ENCODE data around the gene ALG12. TPM values are rescaled to one million over a fixed set of nuclear protein-coding genes. Genes with fewer than 3 reads are reported as not detected.
A peak's percentile ranks its signal among the peaks of the same experiment; 100 is the strongest.

ALG12 gene
- total and polyA plus RNA-seq, 2 donors (not counting 1 experiment from before 2014, with no cell fraction given) = 15.2 to 16.6 TPM

DNA sequence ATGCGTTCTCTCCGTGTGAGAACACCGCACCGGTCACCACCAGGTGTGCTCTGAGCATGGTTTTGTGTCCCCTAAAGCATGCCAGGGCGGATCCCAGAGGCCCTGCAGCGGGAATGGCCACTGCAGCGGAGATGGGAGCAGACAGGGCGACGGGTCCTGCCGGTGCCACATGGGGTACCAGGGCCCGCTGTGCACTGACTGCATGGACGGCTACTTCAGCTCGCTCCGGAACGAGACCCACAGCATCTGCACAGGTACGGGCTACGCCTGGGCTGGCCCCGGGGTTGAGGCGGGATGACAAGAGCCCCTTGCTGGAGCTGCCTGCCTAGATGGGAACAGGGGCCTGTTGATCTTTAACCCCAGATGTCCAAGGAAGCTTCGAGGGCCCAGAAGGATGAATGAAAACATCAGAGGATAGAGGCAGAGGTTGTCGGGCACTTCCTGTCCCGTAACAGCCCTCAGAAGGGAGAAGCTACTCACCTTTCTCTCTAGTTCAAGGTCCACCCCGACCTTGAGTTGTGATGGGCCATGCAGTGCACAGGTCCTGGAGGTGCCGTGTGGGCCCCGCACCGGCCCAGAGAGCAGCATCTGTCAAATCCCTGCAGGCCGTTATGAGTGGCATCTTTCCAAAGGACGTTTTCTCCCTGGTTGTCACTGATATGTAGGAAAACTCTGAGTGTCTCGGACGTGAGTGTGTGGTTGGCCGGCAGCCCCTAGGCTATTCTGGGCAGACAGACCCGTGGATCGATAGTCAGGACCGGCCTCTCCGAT, 3.5 kb upstream of the ALG12 start:
- peaks cover 48 to 57% of the 10 kb centered on the region in 2 donors for H3K4me1 ChIP-seq (ENCODE audit: control insufficient read depth in 2 of 2, insufficient read depth in 2 of 2, low read length in 2 of 2)
- peaks cover 0 to 12% (median 0%) of the 10 kb centered on the region in 3 donors for H3K9me3 ChIP-seq (ENCODE audit: control extremely low read depth in 1 of 3, control insufficient read depth in 2 of 3, insufficient read depth in 1 of 3, low read length in 2 of 3)
- ChIA-PET POLR2A (no interaction called here), CTCF (interaction anchor here (0.6 kb wide), 1 partner anchor 104 kb away, joined by 6 read pairs; no protein-coding TSS in a partner anchor)
- H3K36me3 ChIP-seq (replicated peaks in 1 of 2; ENCODE audit: control extremely low read depth in 1 of 2, control insufficient read depth in 1 of 2, extremely low read depth in 1 of 2, insufficient read depth in 2 of 2, low read length in 1 of 2) = peaks cover 0 to 13% of the 10 kb centered on the region in 2 experiments
- DNase-seq (no peak), ATAC-seq (ENCODE audit: low read depth) (no peak)
- no peak overlapping the region for H3K27ac Mint-ChIP-seq
- H3K79me2 ChIP-seq (ENCODE audit: control insufficient read depth, insufficient read depth, low read length) = peaks cover 19% of the 10 kb centered on the region
- no peak overlapping the region for H3K27ac ChIP-seq (ENCODE audit: low read length in 2 of 2)
- no peaks in the 10 kb centered on the region for H3K27me3 Mint-ChIP-seq
- 98% methylated on average over 35 of the region's 35 CpGs for WGBS (ENCODE audit: insufficient coverage)
- no peak overlapping the region for H3K4me3 ChIP-seq (ENCODE audit: control extremely low read depth in 1 of 5, extremely low read depth in 1 of 5, insufficient read depth in 1 of 5, low read depth in 2 of 5, low read length in 4 of 5)
- TF ChIP-seq, protein P1, sequence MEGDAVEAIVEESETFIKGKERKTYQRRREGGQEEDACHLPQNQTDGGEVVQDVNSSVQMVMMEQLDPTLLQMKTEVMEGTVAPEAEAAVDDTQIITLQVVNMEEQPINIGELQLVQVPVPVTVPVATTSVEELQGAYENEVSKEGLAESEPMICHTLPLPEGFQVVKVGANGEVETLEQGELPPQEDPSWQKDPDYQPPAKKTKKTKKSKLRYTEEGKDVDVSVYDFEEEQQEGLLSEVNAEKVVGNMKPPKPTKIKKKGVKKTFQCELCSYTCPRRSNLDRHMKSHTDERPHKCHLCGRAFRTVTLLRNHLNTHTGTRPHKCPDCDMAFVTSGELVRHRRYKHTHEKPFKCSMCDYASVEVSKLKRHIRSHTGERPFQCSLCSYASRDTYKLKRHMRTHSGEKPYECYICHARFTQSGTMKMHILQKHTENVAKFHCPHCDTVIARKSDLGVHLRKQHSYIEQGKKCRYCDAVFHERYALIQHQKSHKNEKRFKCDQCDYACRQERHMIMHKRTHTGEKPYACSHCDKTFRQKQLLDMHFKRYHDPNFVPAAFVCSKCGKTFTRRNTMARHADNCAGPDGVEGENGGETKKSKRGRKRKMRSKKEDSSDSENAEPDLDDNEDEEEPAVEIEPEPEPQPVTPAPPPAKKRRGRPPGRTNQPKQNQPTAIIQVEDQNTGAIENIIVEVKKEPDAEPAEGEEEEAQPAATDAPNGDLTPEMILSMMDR (IDR thresholded peaks at IDR 0.05) = no peak
- no peak for TF ChIP-seq EZH2 (IDR thresholded peaks at IDR 0.05; ENCODE audit: borderline replicate concordance, insufficient read depth, low read depth, low read length, poor library complexity, severe bottlenecking)
- no peak overlapping the region for H3K9ac ChIP-seq (ENCODE audit: low read length)
- no peaks in the 10 kb centered on the region for H3K27me3 ChIP-seq (replicated peaks in 1 of 4; ENCODE audit: control extremely low read depth in 1 of 4, control insufficient read depth in 3 of 4, insufficient read depth in 4 of 4, low read length in 3 of 4)
- no peak overlapping the region for H3K4me2 ChIP-seq (replicated peaks; ENCODE audit: low read depth, low read length, poor library complexity, severe bottlenecking)
- intact Hi-C loops (cut with micrococcal nuclease) = no loop called here
- H3K9me3 Mint-ChIP-seq (ENCODE audit: insufficient read depth) = no peaks in the 10 kb centered on the region
- peaks cover 13% of the 10 kb centered on the region for H4K20me1 ChIP-seq (ENCODE audit: control insufficient read depth, insufficient read depth, low read length, poor library complexity, severe bottlenecking)
- H3K4me1 Mint-ChIP-seq = peaks cover 47% of the 10 kb centered on the region
- no peak overlapping the region for H2AFZ ChIP-seq (ENCODE audit: insufficient read depth, low read depth, low read length, poor library complexity, severe bottlenecking)
- H3K4me3 Mint-ChIP-seq = no peak overlapping the region

DNA sequence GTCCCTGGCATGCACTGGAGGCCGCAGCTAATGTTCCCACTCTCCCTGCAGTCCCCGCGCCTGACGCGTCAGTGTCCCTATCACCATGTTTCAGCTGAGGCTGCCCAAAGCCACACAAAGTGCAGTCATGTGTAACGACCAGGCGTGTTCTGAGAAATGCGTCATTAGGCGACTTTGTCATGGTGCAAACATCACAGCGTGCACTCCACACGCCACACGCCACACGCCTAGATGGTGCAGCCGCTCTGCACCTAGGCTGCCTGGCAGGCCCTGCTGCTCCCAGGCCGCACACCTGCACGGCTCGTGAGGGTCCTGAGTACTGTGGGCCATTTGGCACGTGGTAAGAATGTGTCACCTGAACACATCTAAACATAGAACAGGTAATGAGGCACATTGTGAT, 2.6 kb upstream of the ALG12 start:
- Histone ChIP-seq H3K27me3 (replicated peaks in 1 of 4; ENCODE audit: control extremely low read depth in 1 of 4, control insufficient read depth in 3 of 4, insufficient read depth in 4 of 4, low read length in 3 of 4) (no peaks in the 10 kb centered on the region), H3K9me3 (ENCODE audit: control extremely low read depth in 1 of 3, control insufficient read depth in 2 of 3, insufficient read depth in 1 of 3, low read length in 2 of 3) (peaks cover 0 to 12% (median 0%) of the 10 kb centered on the region in 3 donors), H3K4me2 (replicated peaks; ENCODE audit: low read depth, low read length, poor library complexity, severe bottlenecking) (no peak overlapping the region), H3K36me3 (replicated peaks in 1 of 2; ENCODE audit: control extremely low read depth in 1 of 2, control insufficient read depth in 1 of 2, extremely low read depth in 1 of 2, insufficient read depth in 2 of 2, low read length in 1 of 2) (peaks cover 0 to 13% of the 10 kb centered on the region in 2 experiments), H3K9ac (ENCODE audit: low read length) (no peak overlapping the region), H3K4me1 (ENCODE audit: control insufficient read depth in 2 of 2, insufficient read depth in 2 of 2, low read length in 2 of 2) (peaks cover 43 to 52% of the 10 kb centered on the region in 2 donors), H3K4me3 (ENCODE audit: control extremely low read depth in 1 of 5, extremely low read depth in 1 of 5, insufficient read depth in 1 of 5, low read depth in 2 of 5, low read length in 4 of 5) (no peak overlapping the region), H4K20me1 (ENCODE audit: control insufficient read depth, insufficient read depth, low read length, poor library complexity, severe bottlenecking) (peaks cover 14% of the 10 kb centered on the region), H3K27ac (ENCODE audit: low read length in 2 of 2) (no peak overlapping the region), H3K79me2 (ENCODE audit: control insufficient read depth, insufficient read depth, low read length) (peaks cover 23% of the 10 kb centered on the region), H2AFZ (ENCODE audit: insufficient read depth, low read depth, low read length, poor library complexity, severe bottlenecking) (no peak overlapping the region)
- TF ChIP-seq, protein P1 (IDR thresholded peaks at IDR 0.05) = no peak
- TF ChIP-seq EZH2 (IDR thresholded peaks at IDR 0.05; ENCODE audit: borderline replicate concordance, insufficient read depth, low read depth, low read length, poor library complexity, severe bottlenecking) = no peak
- no peak overlapping the region for H3K27ac Mint-ChIP-seq
- H3K27me3 Mint-ChIP-seq = no peaks in the 10 kb centered on the region
- ATAC-seq (ENCODE audit: low read depth) (no peak), DNase-seq (peak; percentile 32)
- H3K4me3 Mint-ChIP-seq = peak overlapping the region; percentile 32
- POLR2A ChIA-PET = no interaction called here
- H3K9me3 Mint-ChIP-seq (ENCODE audit: insufficient read depth) = no peaks in the 10 kb centered on the region
- 90% methylated on average over 11 of the region's 18 CpGs for WGBS (ENCODE audit: insufficient coverage)
- CTCF ChIA-PET = interaction anchor here (0.6 kb wide), 1 partner anchor 104 kb away, joined by 6 read pairs; no protein-coding TSS in a partner anchor
- intact Hi-C loops (cut with micrococcal nuclease) = no loop called here
- peaks cover 42% of the 10 kb centered on the region for H3K4me1 Mint-ChIP-seq

All from B cell (primary cell).